ENCODE results near the gene SERBP1. TPM values are rescaled to one million over a fixed set of nuclear protein-coding genes. Genes with fewer than 3 reads are reported as not detected.

The SERBP1 gene
- total RNA-seq, 1 experiment from 2014 or later: 312 TPM

DNA sequence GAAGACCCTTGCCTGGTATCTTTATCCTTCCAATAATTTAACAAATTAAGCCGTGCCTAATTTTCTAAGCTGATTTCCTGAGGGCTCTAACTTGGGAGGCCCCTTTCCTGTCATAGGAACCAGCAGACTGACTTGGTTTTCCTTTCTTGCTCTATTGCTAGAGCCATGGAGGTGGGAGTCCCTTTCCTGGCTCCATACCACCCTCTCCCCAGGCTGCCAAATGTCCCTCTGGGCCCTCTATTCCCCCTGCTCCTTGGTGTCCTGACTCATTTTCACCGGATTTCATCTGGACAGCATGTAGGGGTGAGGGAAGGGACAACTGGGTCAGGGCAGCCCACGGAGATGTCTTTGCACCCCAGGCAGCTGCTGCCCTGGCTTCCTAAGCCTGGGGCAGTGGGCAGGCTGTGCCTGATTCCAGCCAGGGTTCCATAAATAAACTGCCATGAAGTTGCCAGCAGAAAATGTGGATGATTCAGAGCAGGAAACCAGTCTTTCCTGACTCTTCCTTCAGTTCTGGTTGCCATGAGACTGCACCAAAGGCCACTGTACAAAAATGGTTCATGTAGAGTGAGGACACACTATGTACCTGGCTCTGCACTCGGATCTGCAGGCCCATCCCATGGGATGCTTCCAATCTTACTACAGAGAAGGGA lies 38.0 kb upstream of the SERBP1 start:
- Histone ChIP-seq H3K27me3 (ENCODE audit: insufficient read depth, low read depth) (no peaks in the 10 kb centered on the region), H4K20me1 (ENCODE audit: insufficient read depth) (no peaks in the 10 kb centered on the region), H3K4me3 (no peak overlapping the region), H3K4me1 (replicated peaks; ENCODE audit: insufficient read depth) (peaks cover 12% of the 10 kb centered on the region), H3K79me2 (ENCODE audit: low read depth) (no peaks in the 10 kb centered on the region), H3K36me3 (ENCODE audit: low read depth) (no peaks in the 10 kb centered on the region), H3F3A (ENCODE audit: insufficient read depth, low read depth) (no peaks in the 10 kb centered on the region), H3K9me3 (ENCODE audit: insufficient read depth, low read depth) (no peaks in the 10 kb centered on the region), H2AFZ (no peak overlapping the region), H3K27ac (no peak overlapping the region), H3K9me2 (ENCODE audit: insufficient read depth) (no peaks in the 10 kb centered on the region), H3K4me2 (peak overlapping the region; percentile 30; the same call in 1 of the 2 replicates)
- DNase-seq: peak; percentile 10 to 55
- TF ChIP-seq, protein P1, sequence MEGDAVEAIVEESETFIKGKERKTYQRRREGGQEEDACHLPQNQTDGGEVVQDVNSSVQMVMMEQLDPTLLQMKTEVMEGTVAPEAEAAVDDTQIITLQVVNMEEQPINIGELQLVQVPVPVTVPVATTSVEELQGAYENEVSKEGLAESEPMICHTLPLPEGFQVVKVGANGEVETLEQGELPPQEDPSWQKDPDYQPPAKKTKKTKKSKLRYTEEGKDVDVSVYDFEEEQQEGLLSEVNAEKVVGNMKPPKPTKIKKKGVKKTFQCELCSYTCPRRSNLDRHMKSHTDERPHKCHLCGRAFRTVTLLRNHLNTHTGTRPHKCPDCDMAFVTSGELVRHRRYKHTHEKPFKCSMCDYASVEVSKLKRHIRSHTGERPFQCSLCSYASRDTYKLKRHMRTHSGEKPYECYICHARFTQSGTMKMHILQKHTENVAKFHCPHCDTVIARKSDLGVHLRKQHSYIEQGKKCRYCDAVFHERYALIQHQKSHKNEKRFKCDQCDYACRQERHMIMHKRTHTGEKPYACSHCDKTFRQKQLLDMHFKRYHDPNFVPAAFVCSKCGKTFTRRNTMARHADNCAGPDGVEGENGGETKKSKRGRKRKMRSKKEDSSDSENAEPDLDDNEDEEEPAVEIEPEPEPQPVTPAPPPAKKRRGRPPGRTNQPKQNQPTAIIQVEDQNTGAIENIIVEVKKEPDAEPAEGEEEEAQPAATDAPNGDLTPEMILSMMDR (conservative IDR thresholded peaks at IDR 0.05): no peak
- TF ChIP-seq EZH2 (IDR thresholded peaks at IDR 0.05; ENCODE audit: low read depth): no peak
- BruUV-seq (replicated peaks): no TSS peak
- POLR2A ChIA-PET (ENCODE audit: unreplicated experiment): no interaction called here
- CTCF ChIA-PET: no interaction called here
- intact Hi-C loops (cut with micrococcal nuclease; ENCODE audit: unreplicated experiment): no loop called here

DNA sequence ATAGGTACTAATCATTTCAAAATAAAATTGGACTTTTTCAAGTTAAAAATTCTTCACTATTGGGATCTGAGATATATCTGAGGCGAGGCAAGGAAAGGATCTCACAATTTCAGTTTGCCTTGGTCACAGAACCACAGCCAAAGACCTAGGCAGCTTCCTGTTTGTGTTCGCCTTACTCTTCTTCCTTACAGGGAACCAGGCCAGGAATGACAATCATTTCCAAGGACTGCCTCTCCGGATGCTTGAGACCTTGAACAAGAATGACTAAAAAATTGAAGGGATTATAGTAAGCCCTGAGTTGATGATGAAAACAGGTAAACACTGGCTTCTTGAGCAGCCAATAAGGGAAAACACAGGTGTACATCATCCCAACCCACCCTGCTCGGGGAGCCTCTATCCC lies 35.2 kb upstream of the SERBP1 start:
- Histone ChIP-seq H3F3A (ENCODE audit: insufficient read depth, low read depth) (no peaks in the 10 kb centered on the region), H3K27ac (no peak overlapping the region), H3K9me3 (ENCODE audit: insufficient read depth, low read depth) (no peaks in the 10 kb centered on the region), H4K20me1 (ENCODE audit: insufficient read depth) (no peaks in the 10 kb centered on the region), H3K4me2 (no peak overlapping the region), H2AFZ (no peak overlapping the region), H3K4me1 (replicated peaks; ENCODE audit: insufficient read depth) (peaks cover 12% of the 10 kb centered on the region), H3K79me2 (ENCODE audit: low read depth) (no peaks in the 10 kb centered on the region), H3K27me3 (ENCODE audit: insufficient read depth, low read depth) (no peaks in the 10 kb centered on the region), H3K9me2 (ENCODE audit: insufficient read depth) (no peaks in the 10 kb centered on the region), H3K4me3 (no peak overlapping the region), H3K36me3 (ENCODE audit: low read depth) (no peaks in the 10 kb centered on the region)
- TF ChIP-seq, protein P1 (conservative IDR thresholded peaks at IDR 0.05): no peak
- no peak for TF ChIP-seq EZH2 (IDR thresholded peaks at IDR 0.05; ENCODE audit: low read depth)
- intact Hi-C loops (cut with micrococcal nuclease; ENCODE audit: unreplicated experiment): no loop called here
- POLR2A ChIA-PET (ENCODE audit: unreplicated experiment): no interaction called here
- no peak for DNase-seq
- CTCF ChIA-PET: interaction anchor here (0.5 kb wide), 1 partner anchor 23 kb away, joined by 3 read pairs; no protein-coding TSS in a partner anchor
- no TSS peak for BruUV-seq (replicated peaks)

DNA sequence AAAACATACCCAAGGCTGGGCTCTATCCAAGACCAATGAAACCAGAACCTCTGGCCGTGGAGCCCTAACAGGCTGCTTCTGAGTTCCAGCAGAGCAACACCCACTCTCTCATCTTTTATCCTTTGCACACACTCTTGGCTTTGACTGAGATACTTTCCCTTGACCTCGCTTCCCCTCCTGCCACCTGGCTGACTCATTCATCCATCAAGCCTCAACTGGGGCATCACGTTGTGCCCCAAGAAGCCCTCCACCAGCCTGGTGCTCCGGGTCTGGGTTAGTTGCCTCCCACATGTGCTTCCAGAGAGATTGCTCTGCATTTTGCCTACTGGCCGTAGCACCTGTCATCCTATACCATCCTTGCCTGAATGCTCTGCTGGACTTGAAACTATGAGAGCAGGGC lies 34.5 kb upstream of the SERBP1 start:
- H3K36me3 ChIP-seq (ENCODE audit: low read depth): no peaks in the 10 kb centered on the region
- DNase-seq: no peak
- POLR2A ChIA-PET (ENCODE audit: unreplicated experiment): no interaction called here
- CTCF ChIA-PET: no interaction called here
- BruUV-seq (replicated peaks): no TSS peak
- H3K4me2 ChIP-seq: no peak overlapping the region
- peaks cover 12% of the 10 kb centered on the region for H3K4me1 ChIP-seq (replicated peaks; ENCODE audit: insufficient read depth)
- no peak for TF ChIP-seq EZH2 (IDR thresholded peaks at IDR 0.05; ENCODE audit: low read depth)
- TF ChIP-seq, protein P1 (conservative IDR thresholded peaks at IDR 0.05): no peak
- H3K79me2 ChIP-seq (ENCODE audit: low read depth): no peaks in the 10 kb centered on the region
- H3F3A ChIP-seq (ENCODE audit: insufficient read depth, low read depth): no peaks in the 10 kb centered on the region
- no peaks in the 10 kb centered on the region for H3K27me3 ChIP-seq (ENCODE audit: insufficient read depth, low read depth)
- H3K27ac ChIP-seq: no peak overlapping the region
- H2AFZ ChIP-seq: no peak overlapping the region
- H3K9me2 ChIP-seq (ENCODE audit: insufficient read depth): no peaks in the 10 kb centered on the region
- intact Hi-C loops (cut with micrococcal nuclease; ENCODE audit: unreplicated experiment): no loop called here
- H4K20me1 ChIP-seq (ENCODE audit: insufficient read depth): no peaks in the 10 kb centered on the region
- H3K4me3 ChIP-seq: no peak overlapping the region
- no peaks in the 10 kb centered on the region for H3K9me3 ChIP-seq (ENCODE audit: insufficient read depth, low read depth)
